Adrenal gland (tissue), 5 donors: ENCODE data around the gene CTSO.

Experiments
- CTCF ChIP-seq, 6 experiments: fragments of 450-650 bp in 4 of 6; fragments of 200-600 bp in 2 of 6; sonication (generic) in 1 of 6; IDR thresholded peaks; 1 replicate in 5 of 6; 2 replicates in 1 of 6; pipeline versions ENCODE4 v1.5.1 to v1.8.0; 2016 to 2021; ENCODE audit warnings: antibody characterized with exemption in 6 of 6, mild to moderate bottlenecking in 2 of 6, moderate library complexity in 1 of 6
- POLR2A ChIP-seq, 2 donors: fragments of 450-650 bp; IDR thresholded peaks; one replicate each; pipeline ENCODE4 v1.6.1; 2017; ENCODE audit warnings: antibody characterized with exemption in 2 of 2, mild to moderate bottlenecking in 2 of 2, moderate library complexity in 1 of 2
- donor health status: DM: no; HTN: no; CAD: no.

GRCh38 chr4:155962767-155963166 lies 9.1 kb upstream of the CTSO start:
- TF ChIP-seq CTCF (IDR thresholded peaks at IDR 0.05) (no peak), POLR2A (IDR thresholded peaks at IDR 0.05) (no peak)
